Gastrocnemius medialis (tissue), 4 donors: Measurements from ENCODE around the gene C10orf95.

Experiments used
- POLR2A ChIP-seq, 2 donors: fragments of 450-650 bp; IDR thresholded peaks; one replicate each; pipeline ENCODE4 v1.6.1; 2017; ENCODE audit warnings: antibody characterized with exemption in 2 of 2, mild to moderate bottlenecking in 2 of 2, moderate library complexity in 2 of 2
- TF ChIP-seq, protein P1 (sequence below), 5 experiments: fragments of 450-650 bp in 3 of 5; fragments of 200-600 bp in 2 of 5; sonication (generic) in 2 of 5; IDR thresholded peaks in 4 of 5; conservative IDR thresholded peaks in 1 of 5; 1 replicate in 4 of 5; 2 replicates in 1 of 5; pipeline ENCODE4 v1.5.1; 2016 to 2019; ENCODE audit warnings: antibody characterized with exemption in 5 of 5, mild to moderate bottlenecking in 3 of 5, moderate library complexity in 3 of 5

DNA sequence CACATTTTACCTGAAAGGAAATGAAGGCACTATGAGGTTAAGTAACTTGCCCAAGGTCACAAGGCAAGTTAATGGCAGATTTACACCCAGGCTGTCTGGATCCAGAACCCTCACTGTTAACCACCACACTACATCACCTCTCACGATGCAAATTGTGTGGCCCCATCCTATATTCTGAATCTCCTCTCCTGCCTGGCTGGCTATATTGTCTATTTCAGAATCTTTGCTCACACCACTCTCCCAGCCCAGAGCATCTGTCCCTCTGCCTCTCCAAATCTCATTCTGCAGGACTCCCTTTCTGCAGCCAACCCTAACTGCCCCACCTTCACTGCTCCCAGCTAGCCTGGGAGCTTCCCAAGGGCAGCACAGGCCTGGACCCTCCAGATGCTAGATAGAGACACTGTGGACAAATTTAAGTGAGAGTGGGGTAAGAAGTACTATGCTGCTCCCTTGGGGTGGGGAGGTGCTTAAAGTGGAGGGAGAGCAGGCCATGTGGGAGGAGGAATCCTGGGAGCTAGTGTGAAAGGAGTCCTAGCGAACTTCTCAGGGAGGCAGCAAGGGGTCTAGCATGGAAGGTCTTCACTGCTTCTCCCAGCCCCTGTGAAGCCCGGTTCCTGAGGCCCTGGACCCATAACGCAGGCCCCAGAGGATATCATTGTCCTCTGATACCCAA, 19.8 kb downstream of the C10orf95 start:
- TF ChIP-seq, protein P1, sequence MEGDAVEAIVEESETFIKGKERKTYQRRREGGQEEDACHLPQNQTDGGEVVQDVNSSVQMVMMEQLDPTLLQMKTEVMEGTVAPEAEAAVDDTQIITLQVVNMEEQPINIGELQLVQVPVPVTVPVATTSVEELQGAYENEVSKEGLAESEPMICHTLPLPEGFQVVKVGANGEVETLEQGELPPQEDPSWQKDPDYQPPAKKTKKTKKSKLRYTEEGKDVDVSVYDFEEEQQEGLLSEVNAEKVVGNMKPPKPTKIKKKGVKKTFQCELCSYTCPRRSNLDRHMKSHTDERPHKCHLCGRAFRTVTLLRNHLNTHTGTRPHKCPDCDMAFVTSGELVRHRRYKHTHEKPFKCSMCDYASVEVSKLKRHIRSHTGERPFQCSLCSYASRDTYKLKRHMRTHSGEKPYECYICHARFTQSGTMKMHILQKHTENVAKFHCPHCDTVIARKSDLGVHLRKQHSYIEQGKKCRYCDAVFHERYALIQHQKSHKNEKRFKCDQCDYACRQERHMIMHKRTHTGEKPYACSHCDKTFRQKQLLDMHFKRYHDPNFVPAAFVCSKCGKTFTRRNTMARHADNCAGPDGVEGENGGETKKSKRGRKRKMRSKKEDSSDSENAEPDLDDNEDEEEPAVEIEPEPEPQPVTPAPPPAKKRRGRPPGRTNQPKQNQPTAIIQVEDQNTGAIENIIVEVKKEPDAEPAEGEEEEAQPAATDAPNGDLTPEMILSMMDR (IDR thresholded peaks at IDR 0.05 in 4 of 5, conservative IDR thresholded peaks at IDR 0.05 in 1 of 5) = no peak
- no peak for TF ChIP-seq POLR2A (IDR thresholded peaks at IDR 0.05)
